Fibroblast of skin of right biceps (primary cell): ENCODE results near the gene ZDHHC8.
"Not testable (repeated sequence)": the region's sequence is repeated elsewhere in the genome, so short reads cannot be mapped to it uniquely, and the experiment has no call there.

Experiments used
- DNase-seq: peaks from one replicate; pipeline ENCODE4 v3.0.0-alpha.2; 2013

ZDHHC8 gene

GRCh38 chr22:20147237-20147988, 15.8 kb downstream of the ZDHHC8 start:
- no peak for DNase-seq

- DNase-seq: no peak
Observed at GRCh38 chr22:20148414-20148813, 16.8 kb downstream of the ZDHHC8 start.

GRCh38 chr22:20149257-20150250, 17.9 kb downstream of the ZDHHC8 start:
- no peak for DNase-seq

- no peak for DNase-seq
Observed at GRCh38 chr22:20150381-20151275, 19.0 kb downstream of the ZDHHC8 start, which contains the start of gene CCDC188. Gene CCDC188, minus strand, starts transcription at chr22:20151055. Its CDS starts 69 bp downstream, at chr22:20150986.

- no peak for DNase-seq
Observed at GRCh38 chr22:20151276-20151588, 19.6 kb downstream of the ZDHHC8 start.

- DNase-seq: no peak
Observed at GRCh38 chr22:20152464-20152890, 20.9 kb downstream of the ZDHHC8 start.

GRCh38 chr22:20153945-20154344, 22.3 kb downstream of the ZDHHC8 start:
- DNase-seq: no peak

GRCh38 chr22:20154602-20155187, 23.1 kb downstream of the ZDHHC8 start:
- no peak for DNase-seq

- peak; percentile 19 for DNase-seq
Observed at GRCh38 chr22:20155330-20156041, 23.9 kb downstream of the ZDHHC8 start.

- no peak for DNase-seq
Observed at GRCh38 chr22:20156042-20156389, 24.4 kb downstream of the ZDHHC8 start.

- peak; percentile 56 for DNase-seq
Observed at GRCh38 chr22:20156611-20157429, 25.2 kb downstream of the ZDHHC8 start.

- DNase-seq: no peak
Observed at GRCh38 chr22:20157430-20158183, 26.0 kb downstream of the ZDHHC8 start.

GRCh38 chr22:20158391-20159036, 26.9 kb downstream of the ZDHHC8 start:
- no peak for DNase-seq

GRCh38 chr22:20159076-20159475, 27.5 kb downstream of the ZDHHC8 start:
- DNase-seq: no peak

GRCh38 chr22:20159531-20159930, 27.9 kb downstream of the ZDHHC8 start:
- DNase-seq: not testable (repeated sequence)

- no peak for DNase-seq
Observed at GRCh38 chr22:20160041-20160440, 28.4 kb downstream of the ZDHHC8 start.

- no peak for DNase-seq
Observed at GRCh38 chr22:20164863-20165262, 33.3 kb downstream of the ZDHHC8 start.

- DNase-seq: no peak
Observed at GRCh38 chr22:20165421-20165820, 33.8 kb downstream of the ZDHHC8 start.

- DNase-seq: no peak
Observed at GRCh38 chr22:20165913-20166312, 34.3 kb downstream of the ZDHHC8 start.

GRCh38 chr22:20166703-20167102, 35.1 kb downstream of the ZDHHC8 start:
- DNase-seq: no peak
